Activated naive CD8-positive, alpha-beta T cell treated with anti-CD3 and anti-CD28 coated beads, Interleukin-2, amount 50 U/mL, for 24 hours (primary cell): Measurements from ENCODE around the gene HP.

ENCODE experiments used
- ATAC-seq: fragments of 150-1000 bp; cut with Tn5 transposase; one replicate; pipeline ENCODE4 v1.10.0; 2021
- DNase-seq: peaks from one replicate; pipeline ENCODE4 v3.0.0; 2021
- H3K27ac Mint-ChIP-seq: one replicate; pipeline ENCODE4 v1.8.0; 2021; ENCODE audit warnings: mild to moderate bottlenecking, mixed read lengths
- H3K27me3 Mint-ChIP-seq: one replicate; pipeline ENCODE4 v1.8.0; 2021; ENCODE audit warnings: mixed read lengths
- H3K36me3 Mint-ChIP-seq: one replicate; pipeline ENCODE4 v1.8.0; 2021; ENCODE audit warnings: low read depth, mixed read lengths
- H3K4me1 Mint-ChIP-seq: one replicate; pipeline ENCODE4 v1.8.0; 2021; ENCODE audit warnings: mixed read lengths
- H3K4me3 Mint-ChIP-seq: one replicate; pipeline ENCODE4 v1.8.0; 2021; ENCODE audit warnings: mild to moderate bottlenecking, moderate library complexity, mixed read lengths
- H3K9me3 Mint-ChIP-seq: one replicate; pipeline ENCODE4 v1.8.0; 2021; ENCODE audit warnings: mixed read lengths

Gene HP

DNA sequence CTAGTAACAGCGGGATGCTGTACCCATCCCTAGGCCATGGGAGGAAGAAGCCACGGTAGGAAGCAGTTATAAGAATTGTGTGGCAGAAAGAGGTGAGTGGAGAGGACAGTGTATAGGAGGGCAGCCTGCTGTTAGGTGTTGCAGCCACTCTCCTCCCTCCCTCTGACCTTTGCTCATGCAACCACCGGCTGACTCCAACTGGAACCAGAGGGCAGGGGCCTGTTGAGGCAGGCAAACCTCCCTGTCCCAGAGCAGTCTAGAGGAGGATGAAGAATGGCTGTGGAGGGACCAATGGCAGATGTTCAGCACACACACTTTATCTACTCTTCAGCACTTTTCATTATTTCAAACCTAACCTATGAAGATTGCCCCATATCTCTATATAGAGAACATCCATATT lies 36.9 kb downstream of the HP start:
- Mint-ChIP-seq H3K27ac (no peak overlapping the region), H3K4me1 (peaks cover 45% of the 10 kb centered on the region), H3K36me3 (peaks cover 30% of the 10 kb centered on the region), H3K9me3 (no peaks in the 10 kb centered on the region), H3K4me3 (peak overlapping the region; percentile 99), H3K27me3 (no peaks in the 10 kb centered on the region)
- no peak for ATAC-seq
- no peak for DNase-seq

DNA sequence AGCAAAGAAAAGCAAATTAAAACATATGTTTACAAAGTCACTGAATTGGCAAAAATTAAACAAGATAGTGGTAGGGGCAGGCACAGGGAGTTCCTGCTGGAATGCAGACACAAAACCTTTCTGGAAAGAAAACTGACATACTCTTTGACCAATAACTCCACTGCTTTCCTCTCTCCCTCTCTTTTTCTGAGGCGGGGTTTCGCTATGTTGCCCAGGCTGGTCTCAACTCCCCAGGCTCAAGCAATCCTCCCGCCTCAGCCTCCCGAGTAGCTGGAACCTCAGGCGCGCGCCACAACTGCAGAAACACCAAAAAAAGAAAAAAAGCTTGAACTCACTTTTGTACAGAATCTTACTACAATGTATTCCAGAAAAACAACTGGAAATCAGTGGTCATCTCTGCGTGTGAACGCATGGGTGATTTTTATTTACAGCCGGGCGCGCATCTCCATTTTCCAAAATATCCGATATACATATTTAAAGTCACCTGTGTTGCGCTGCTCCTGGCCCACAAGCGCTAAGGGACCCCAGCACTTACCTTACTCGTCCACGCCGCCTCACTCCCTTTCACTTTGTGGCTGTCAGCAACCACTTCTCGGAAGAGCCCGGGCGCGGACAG lies 38.6 kb downstream of the HP start:
- Mint-ChIP-seq H3K4me1 (peaks cover 47% of the 10 kb centered on the region), H3K27ac (peak overlapping the region; percentile 96), H3K27me3 (no peaks in the 10 kb centered on the region), H3K36me3 (peaks cover 37% of the 10 kb centered on the region), H3K9me3 (no peaks in the 10 kb centered on the region), H3K4me3 (peak overlapping the region; percentile 99)
- DNase-seq (peak; percentile 14), ATAC-seq (no peak)

GRCh38 chr16:72093448-72094265 lies 39.4 kb downstream of the HP start, which contains the start of the genes DHX38 and TXNL4B:
TSS of gene DHX38 (plus strand) at chr16:72093847. CDS start at chr16:72096158, 2,311 bp downstream.
TSS of gene TXNL4B (minus strand) at chr16:72093620. CDS start at chr16:72090749, 2,871 bp downstream.
- Mint-ChIP-seq H3K27me3 (no peaks in the 10 kb centered on the region), H3K4me3 (peak within 1 kb of the TSS; percentile 99), H3K36me3 (peaks cover 34% of the 10 kb centered on the region), H3K4me1 (peaks cover 47% of the 10 kb centered on the region), H3K9me3 (no peaks in the 10 kb centered on the region), H3K27ac (peak within 1 kb of the TSS; percentile 96)
- ATAC-seq: peak; percentile 99
- DNase-seq: peak; percentile 88

- H3K4me1 Mint-ChIP-seq: peaks cover 47% of the 10 kb centered on the region
- peak overlapping the region; percentile 96 for H3K27ac Mint-ChIP-seq
- no peaks in the 10 kb centered on the region for H3K27me3 Mint-ChIP-seq
- peaks cover 28% of the 10 kb centered on the region for H3K36me3 Mint-ChIP-seq
- no peaks in the 10 kb centered on the region for H3K9me3 Mint-ChIP-seq
- DNase-seq (peak; percentile 45), ATAC-seq (no peak)
- H3K4me3 Mint-ChIP-seq: peak overlapping the region; percentile 99
Measured at GRCh38 chr16:72094266-72094610, 39.9 kb downstream of the HP start.

GRCh38 chr16:72098936-72099335 lies 44.6 kb downstream of the HP start:
- ATAC-seq (no peak), DNase-seq (no peak)
- Mint-ChIP-seq H3K4me3 (no peak overlapping the region), H3K27me3 (no peaks in the 10 kb centered on the region), H3K27ac (no peak overlapping the region), H3K36me3 (peaks cover 43% of the 10 kb centered on the region), H3K4me1 (peaks cover 20% of the 10 kb centered on the region), H3K9me3 (no peaks in the 10 kb centered on the region)

DNA sequence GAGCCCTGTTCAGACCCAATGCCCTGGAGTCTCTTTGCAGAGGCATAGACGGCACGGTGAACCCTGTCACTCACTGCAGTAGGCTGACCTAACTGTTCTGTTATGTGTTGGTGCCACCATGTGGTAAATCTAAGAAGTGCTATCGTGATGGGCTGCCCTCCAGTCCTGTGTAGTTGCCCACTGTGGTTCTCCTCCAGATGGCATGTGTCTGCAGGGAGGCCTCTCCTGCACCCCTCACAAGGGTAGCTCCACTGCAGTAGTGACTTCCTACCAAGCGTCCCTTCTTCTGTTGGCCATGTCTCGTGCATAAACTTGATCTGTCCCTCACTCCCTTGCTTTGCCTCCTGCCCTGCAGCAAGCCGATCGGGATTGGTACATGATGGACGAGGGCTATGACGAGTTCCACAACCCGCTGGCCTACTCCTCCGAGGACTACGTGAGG lies 45.1 kb downstream of the HP start:
- peak; percentile 87 for ATAC-seq
- peaks cover 18% of the 10 kb centered on the region for H3K4me1 Mint-ChIP-seq
- DNase-seq: peak; percentile 48
- no peak overlapping the region for H3K27ac Mint-ChIP-seq
- no peak overlapping the region for H3K4me3 Mint-ChIP-seq
- H3K9me3 Mint-ChIP-seq: no peaks in the 10 kb centered on the region
- peaks cover 46% of the 10 kb centered on the region for H3K36me3 Mint-ChIP-seq
- no peaks in the 10 kb centered on the region for H3K27me3 Mint-ChIP-seq

GRCh38 chr16:72101195-72101594 lies 46.9 kb downstream of the HP start:
- Mint-ChIP-seq H3K4me1 (peaks cover 2% of the 10 kb centered on the region), H3K4me3 (no peak overlapping the region), H3K27me3 (no peaks in the 10 kb centered on the region), H3K9me3 (no peaks in the 10 kb centered on the region), H3K36me3 (peaks cover 50% of the 10 kb centered on the region), H3K27ac (no peak overlapping the region)
- DNase-seq (no peak), ATAC-seq (no peak)

GRCh38 chr16:72104905-72105304 lies 50.6 kb downstream of the HP start:
- Mint-ChIP-seq H3K36me3 (peaks cover 41% of the 10 kb centered on the region), H3K4me3 (no peak overlapping the region), H3K9me3 (no peaks in the 10 kb centered on the region), H3K4me1 (no peaks in the 10 kb centered on the region), H3K27me3 (no peaks in the 10 kb centered on the region), H3K27ac (no peak overlapping the region)
- DNase-seq: no peak
- ATAC-seq: no peak

DNA sequence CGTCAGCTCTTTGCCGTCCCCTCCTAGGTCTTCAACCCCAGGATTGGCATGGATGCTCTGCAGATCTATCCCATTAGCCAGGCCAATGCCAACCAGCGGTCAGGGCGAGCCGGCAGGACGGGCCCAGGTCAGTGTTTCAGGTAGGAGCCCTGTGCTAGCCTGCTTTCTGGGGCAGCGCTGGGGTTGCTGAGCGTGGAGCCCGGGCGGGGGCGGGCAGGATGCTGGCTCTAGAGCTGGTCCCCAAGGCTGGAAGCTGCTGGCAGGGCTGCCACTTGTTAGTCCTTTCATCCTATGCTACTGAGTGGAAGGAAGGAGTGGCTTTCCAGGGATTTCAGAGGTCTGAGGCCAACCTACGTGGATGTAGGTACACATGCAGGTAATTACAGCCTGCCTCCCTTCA lies 51.7 kb downstream of the HP start:
- no peaks in the 10 kb centered on the region for H3K4me1 Mint-ChIP-seq
- no peaks in the 10 kb centered on the region for H3K27me3 Mint-ChIP-seq
- peaks cover 42% of the 10 kb centered on the region for H3K36me3 Mint-ChIP-seq
- no peak overlapping the region for H3K4me3 Mint-ChIP-seq
- H3K27ac Mint-ChIP-seq: no peak overlapping the region
- DNase-seq: no peak
- no peak for ATAC-seq
- no peaks in the 10 kb centered on the region for H3K9me3 Mint-ChIP-seq

DNA sequence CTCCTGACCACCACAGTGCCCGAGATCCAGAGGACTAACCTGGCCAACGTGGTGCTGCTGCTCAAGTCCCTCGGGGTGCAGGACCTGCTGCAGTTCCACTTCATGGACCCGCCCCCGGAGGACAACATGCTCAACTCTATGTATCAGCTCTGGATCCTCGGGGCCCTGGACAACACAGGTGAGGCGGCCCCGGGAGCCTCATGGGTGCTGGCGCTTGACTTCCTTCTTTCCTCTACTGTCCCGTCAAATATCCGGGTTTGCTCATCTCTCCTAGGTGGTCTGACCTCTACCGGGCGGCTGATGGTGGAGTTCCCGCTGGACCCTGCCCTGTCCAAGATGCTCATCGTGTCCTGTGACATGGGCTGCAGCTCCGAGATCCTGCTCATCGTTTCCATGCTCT lies 53.1 kb downstream of the HP start:
- Mint-ChIP-seq H3K27me3 (no peaks in the 10 kb centered on the region), H3K9me3 (no peaks in the 10 kb centered on the region), H3K36me3 (peaks cover 47% of the 10 kb centered on the region), H3K27ac (no peak overlapping the region), H3K4me1 (no peaks in the 10 kb centered on the region), H3K4me3 (no peak overlapping the region)
- ATAC-seq: no peak
- no peak for DNase-seq

DNA sequence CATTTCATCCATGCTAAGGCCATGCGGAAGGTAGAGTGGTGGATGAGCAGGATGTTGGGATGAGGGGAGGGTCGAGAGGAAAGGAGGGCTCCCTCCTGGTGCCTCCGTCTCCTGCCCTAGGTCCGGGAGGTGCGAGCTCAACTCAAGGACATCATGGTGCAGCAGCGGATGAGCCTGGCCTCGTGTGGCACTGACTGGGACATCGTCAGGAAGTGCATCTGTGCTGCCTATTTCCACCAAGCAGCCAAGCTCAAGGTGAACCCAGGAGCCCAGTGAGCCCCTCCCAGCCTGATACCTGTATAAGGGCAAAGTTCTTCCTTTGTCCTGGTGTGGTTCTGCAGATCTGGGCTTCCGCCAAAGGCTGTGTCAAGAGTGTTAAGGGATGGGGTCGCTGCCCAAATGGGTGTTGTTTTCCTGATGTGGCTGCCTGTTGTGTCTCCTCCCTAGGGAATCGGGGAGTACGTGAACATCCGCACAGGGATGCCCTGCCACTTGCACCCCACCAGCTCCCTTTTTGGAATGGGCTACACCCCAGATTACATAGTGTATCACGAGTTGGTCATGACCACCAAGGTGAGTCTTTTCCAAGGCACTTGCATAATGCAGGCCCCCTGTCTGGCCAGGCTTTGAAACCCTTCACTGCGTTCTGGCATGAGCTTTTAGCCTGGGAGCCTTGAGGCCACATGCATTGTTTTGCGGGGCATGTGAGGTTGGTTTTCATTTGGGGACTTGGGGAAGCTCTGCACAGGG lies 54.2 kb downstream of the HP start:
- H3K27me3 Mint-ChIP-seq: no peaks in the 10 kb centered on the region
- H3K4me1 Mint-ChIP-seq: no peaks in the 10 kb centered on the region
- peaks cover 44% of the 10 kb centered on the region for H3K36me3 Mint-ChIP-seq
- H3K9me3 Mint-ChIP-seq: no peaks in the 10 kb centered on the region
- no peak overlapping the region for H3K27ac Mint-ChIP-seq
- no peak overlapping the region for H3K4me3 Mint-ChIP-seq
- no peak for ATAC-seq
- no peak for DNase-seq

- DNase-seq (no peak), ATAC-seq (no peak)
- Mint-ChIP-seq H3K27ac (no peak overlapping the region), H3K4me1 (no peaks in the 10 kb centered on the region), H3K36me3 (peaks cover 40% of the 10 kb centered on the region), H3K9me3 (no peaks in the 10 kb centered on the region), H3K4me3 (no peak overlapping the region), H3K27me3 (no peaks in the 10 kb centered on the region)
Measured at GRCh38 chr16:72109300-72109699, 55.0 kb downstream of the HP start.

DNA sequence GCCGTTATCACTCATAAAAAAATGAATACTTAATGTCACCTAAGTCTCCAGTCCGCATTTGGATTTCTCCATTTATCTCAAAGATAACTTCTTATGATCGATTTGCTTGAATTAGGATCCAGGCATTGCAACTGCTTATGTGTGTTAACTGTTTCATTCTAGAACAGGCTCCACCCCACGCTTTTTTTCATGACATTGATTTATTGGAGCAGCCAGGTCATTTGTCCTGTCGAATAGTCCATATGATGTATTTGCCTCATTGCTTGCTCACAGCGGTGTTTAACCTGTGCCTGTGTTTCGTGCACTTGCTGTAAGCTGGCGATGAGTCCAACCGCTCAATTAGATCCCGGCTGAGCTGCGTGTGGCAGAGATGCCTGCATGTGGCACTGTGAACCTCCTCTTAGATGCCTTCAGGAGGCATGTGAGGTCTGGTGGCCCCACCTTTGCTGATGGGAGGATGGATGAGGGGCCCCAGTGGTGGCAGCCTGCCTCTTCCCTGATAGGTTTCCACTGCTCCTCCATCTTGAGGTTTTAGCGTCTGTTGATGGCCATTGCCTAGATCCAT lies 55.7 kb downstream of the HP start:
- Mint-ChIP-seq H3K4me3 (no peak overlapping the region), H3K27me3 (no peaks in the 10 kb centered on the region), H3K27ac (no peak overlapping the region), H3K36me3 (peaks cover 41% of the 10 kb centered on the region), H3K9me3 (no peaks in the 10 kb centered on the region), H3K4me1 (no peaks in the 10 kb centered on the region)
- DNase-seq: no peak
- ATAC-seq: no peak
